Measurements from ENCODE around the gene PLET1.

PLET1 gene

DNA sequence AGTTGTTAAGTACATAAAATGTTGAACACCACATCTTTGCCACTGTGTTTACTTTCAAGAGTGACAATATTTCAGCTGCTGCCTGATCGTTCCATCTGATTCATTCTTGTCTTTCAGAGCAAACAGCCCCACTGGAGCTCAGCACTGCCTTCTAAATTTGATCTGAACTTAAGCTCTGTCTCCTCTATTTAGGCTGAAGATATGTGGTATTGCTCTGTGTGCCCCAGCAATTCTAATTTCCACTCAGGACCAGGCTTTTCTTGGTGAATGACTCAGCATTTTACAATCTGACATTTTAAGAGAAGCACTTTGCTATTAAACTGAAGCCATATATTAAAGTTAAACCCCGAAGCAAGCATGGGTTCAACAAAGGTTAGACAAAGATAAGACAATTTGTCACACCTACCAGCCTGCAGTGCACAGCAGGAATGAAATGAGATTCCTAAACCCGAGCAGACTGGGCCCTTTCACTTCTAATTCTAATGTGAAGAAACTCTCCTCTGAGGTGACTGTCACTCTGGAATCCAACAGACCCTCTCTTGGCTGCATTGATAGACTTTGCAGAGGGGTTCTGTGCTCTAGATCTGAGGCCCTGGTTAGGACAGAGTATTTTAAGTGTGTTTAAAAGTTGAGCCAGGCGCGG, 41.7 kb upstream of the PLET1 start:
- TF ChIP-seq, protein P1, sequence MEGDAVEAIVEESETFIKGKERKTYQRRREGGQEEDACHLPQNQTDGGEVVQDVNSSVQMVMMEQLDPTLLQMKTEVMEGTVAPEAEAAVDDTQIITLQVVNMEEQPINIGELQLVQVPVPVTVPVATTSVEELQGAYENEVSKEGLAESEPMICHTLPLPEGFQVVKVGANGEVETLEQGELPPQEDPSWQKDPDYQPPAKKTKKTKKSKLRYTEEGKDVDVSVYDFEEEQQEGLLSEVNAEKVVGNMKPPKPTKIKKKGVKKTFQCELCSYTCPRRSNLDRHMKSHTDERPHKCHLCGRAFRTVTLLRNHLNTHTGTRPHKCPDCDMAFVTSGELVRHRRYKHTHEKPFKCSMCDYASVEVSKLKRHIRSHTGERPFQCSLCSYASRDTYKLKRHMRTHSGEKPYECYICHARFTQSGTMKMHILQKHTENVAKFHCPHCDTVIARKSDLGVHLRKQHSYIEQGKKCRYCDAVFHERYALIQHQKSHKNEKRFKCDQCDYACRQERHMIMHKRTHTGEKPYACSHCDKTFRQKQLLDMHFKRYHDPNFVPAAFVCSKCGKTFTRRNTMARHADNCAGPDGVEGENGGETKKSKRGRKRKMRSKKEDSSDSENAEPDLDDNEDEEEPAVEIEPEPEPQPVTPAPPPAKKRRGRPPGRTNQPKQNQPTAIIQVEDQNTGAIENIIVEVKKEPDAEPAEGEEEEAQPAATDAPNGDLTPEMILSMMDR (IDR thresholded peaks at IDR 0.05) = no peak
- TF ChIP-seq ZFX (IDR thresholded peaks at IDR 0.05; ENCODE audit: borderline replicate concordance) = no peak
- no peak overlapping the region for H3K27ac ChIP-seq

DNA sequence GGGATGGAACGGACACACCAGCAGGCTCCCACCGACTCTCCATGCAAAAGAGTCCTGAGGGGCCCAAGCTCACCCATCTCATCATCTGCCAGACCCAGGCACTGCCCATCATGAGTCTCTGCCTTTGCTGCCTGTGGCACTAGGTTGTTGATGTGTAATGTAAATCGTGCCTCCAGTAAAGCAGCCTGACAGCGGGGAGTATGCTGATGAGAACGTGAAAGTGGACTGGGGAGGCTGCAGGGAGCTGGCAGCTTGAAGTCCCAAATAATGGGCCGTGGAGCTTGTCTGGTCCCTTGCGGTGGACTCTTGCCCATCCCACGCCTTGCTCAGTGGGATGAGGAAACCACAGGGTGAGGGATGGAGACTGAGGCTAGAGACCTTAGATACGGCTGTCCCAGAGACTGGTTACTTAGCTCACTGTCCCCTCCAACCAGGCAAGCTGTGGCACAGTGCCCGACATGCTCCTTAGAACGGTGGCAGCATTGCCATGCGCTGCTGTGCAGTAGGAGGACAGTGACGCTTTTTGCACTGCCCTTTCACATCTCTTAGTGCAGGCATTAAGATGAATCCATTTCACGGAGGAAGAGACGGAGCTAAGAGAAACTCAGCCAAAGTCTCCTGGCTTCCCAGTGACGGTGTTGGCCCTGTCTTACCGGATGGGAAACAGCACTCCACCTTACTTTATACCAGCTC, 39.6 kb upstream of the PLET1 start:
- no peak for TF ChIP-seq ZFX (IDR thresholded peaks at IDR 0.05; ENCODE audit: borderline replicate concordance)
- TF ChIP-seq, protein P1 (IDR thresholded peaks at IDR 0.05) = no peak
- H3K27ac ChIP-seq = no peak overlapping the region

DNA sequence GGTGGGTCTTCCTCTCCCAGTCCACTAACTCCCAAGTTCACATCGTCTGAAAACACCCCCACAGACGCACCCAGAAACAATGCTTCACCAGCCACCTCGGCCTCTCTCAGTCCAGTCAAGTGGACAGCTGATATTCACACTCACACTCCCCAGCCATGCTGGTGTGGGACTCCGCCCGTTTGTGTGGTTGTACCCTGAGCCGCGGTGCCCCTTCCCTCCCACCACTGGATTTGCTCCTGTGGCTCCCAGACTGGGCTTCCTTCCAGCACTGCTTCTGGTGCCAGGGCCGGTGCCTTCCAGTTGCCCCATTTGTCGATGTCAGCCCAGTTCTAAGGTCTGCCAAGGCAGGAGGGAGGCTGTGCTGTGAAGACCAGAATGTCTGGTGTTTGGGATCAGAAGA, 37.9 kb upstream of the PLET1 start:
- TF ChIP-seq, protein P1 (IDR thresholded peaks at IDR 0.05) = no peak
- TF ChIP-seq ZFX (IDR thresholded peaks at IDR 0.05; ENCODE audit: borderline replicate concordance) = no peak
- no peak overlapping the region for H3K27ac ChIP-seq

DNA sequence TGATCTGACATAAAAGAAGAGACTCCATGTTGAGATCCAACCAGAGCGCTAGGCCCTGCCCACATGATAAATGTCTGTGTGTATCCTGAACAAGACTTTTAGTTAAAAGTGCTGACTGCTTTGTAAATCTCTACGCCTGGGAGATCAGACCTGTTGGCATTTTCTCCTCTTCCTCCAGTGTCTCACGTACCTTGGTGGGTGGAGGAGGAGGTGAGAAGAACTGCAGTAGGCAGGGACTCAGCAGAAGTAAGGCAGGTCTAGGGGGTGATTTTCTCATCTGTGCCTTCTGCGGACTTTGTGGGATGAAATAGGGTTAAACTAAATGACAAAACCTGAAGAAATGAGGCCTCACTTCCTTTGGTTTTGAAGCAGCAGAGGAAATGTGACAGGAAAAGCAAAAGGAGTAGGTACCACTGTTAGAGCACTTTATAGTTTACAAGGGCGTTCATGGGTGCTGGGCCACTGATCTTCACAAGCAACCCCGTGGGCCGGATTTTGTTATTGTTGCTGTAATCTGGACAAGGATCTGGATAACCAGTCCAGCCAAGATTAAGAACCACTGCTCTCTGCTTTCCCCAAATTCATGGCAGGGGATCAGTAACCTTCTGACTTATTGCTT, 36.7 kb upstream of the PLET1 start:
- TF ChIP-seq ZFX (IDR thresholded peaks at IDR 0.05; ENCODE audit: borderline replicate concordance) = no peak
- TF ChIP-seq, protein P1 (IDR thresholded peaks at IDR 0.05) = no peak
- H3K27ac ChIP-seq = no peak overlapping the region

DNA sequence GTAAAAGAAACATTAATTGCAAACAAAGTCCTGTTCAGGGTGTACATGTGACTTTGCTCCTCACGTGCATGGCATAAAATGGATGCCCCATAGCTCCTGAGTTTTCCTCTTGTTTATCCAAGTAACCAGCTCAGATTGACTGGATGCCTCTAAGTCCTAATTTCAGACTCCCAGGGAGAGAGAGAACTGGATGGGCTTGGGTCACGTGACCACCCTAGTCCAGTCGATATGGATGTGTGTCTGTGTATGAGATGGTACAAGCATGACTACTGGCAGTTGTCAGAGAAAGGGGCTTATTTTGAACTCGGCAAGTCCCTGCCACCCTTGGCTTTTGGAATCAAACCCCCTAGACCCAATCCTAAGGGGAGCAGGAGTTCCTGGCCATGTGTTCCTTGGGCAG, 35.4 kb upstream of the PLET1 start:
- TF ChIP-seq ZFX (IDR thresholded peaks at IDR 0.05; ENCODE audit: borderline replicate concordance) = no peak
- TF ChIP-seq, protein P1 (IDR thresholded peaks at IDR 0.05) = no peak
- H3K27ac ChIP-seq = no peak overlapping the region

DNA sequence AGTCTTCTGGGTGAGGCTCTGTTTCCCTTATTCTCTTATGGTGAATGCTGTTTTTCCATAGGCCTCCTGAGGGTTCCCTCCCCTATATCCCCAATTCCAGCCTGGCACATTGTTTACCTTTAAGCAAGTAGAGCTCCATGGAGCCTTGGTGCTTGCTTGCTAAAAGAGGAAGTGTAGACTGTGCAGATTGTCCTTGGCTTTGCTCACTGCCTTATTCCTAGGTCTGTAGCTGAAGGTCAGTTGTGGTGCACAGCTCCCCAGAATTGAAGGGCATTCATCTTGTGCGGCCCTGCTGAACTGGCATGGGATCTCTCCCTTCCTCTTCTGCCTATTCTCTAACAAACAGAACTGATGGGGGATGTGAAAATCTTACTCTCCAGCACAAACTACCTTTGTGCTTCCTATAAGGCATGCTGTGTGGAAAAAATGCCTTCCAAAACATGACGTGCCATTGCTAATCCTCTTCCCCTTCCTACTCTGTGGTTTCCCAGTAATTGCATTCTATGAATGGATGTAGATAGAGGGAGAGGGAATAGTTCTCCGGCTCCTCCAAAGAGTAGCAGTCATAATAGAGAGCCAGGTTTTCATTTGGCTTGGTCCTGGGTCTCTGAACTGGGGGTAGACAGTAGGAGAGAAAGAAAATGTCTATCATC, 34.2 kb upstream of the PLET1 start:
- TF ChIP-seq, protein P1 (IDR thresholded peaks at IDR 0.05) = no peak
- no peak for TF ChIP-seq ZFX (IDR thresholded peaks at IDR 0.05; ENCODE audit: borderline replicate concordance)
- no peak overlapping the region for H3K27ac ChIP-seq

Data from 22Rv1 (cell line).